SK-N-MC (cell line): ENCODE measurements around the gene SCN8A.

ENCODE experiments used
- EZH2 ChIP-seq: fragments of 200-600 bp; sonication (generic); IDR thresholded peaks from one replicate; pipeline ENCODE4 v1.6.1; 2017; ENCODE audit warnings: antibody characterized with exemption
- POLR2AphosphoS5 ChIP-seq: IDR thresholded peaks from 2 replicates; pipeline ENCODE4 v1.6.1; 2012; ENCODE audit warnings: mild to moderate bottlenecking, low read depth, low read length, borderline replicate concordance

- TF ChIP-seq POLR2AphosphoS5, result no peak
- TF ChIP-seq EZH2, result no peak
These were observed 10.2 kb downstream of the SCN8A start for GRCh38 chr12:51601241-51601640.
